ENCODE results near the gene CRADD.
"Not testable (repeated sequence)": the region's sequence is repeated elsewhere in the genome, so short reads cannot be mapped to it uniquely, and the experiment has no call there.

The CRADD gene

GRCh38 chr12:93880853-93881522 is 203.8 kb downstream of the CRADD start:
- DNase-seq = peak in 1 of 5 donors; percentile 83

GRCh38 chr12:93882763-93883162 is 205.6 kb downstream of the CRADD start:
- no peak for DNase-seq

GRCh38 chr12:93883436-93884154 is 206.4 kb downstream of the CRADD start:
- DNase-seq = no peak

GRCh38 chr12:93884794-93885460 is 207.8 kb downstream of the CRADD start:
- DNase-seq = no peak

GRCh38 chr12:93885973-93886532 is 208.9 kb downstream of the CRADD start:
- DNase-seq = not testable (repeated sequence)

GRCh38 chr12:93886533-93887511 is 209.6 kb downstream of the CRADD start:
- DNase-seq = no peak

GRCh38 chr12:93888964-93889363 is 211.8 kb downstream of the CRADD start:
- DNase-seq = no peak

GRCh38 chr12:93889516-93890212 is 212.5 kb downstream of the CRADD start:
- DNase-seq = no peak

GRCh38 chr12:93892423-93893268 is 215.5 kb downstream of the CRADD start:
- DNase-seq = no peak

GRCh38 chr12:93894391-93895088 is 217.4 kb downstream of the CRADD start:
- DNase-seq = no peak

- no peak for DNase-seq
These were observed 217.9 kb downstream of the CRADD start for GRCh38 chr12:93895089-93895445.

GRCh38 chr12:93896427-93896826 is 219.3 kb downstream of the CRADD start:
- DNase-seq = no peak

GRCh38 chr12:93896952-93897351 is 219.8 kb downstream of the CRADD start:
- DNase-seq = no peak

GRCh38 chr12:93901739-93902138 is 224.6 kb downstream of the CRADD start:
- no peak for DNase-seq

GRCh38 chr12:93902192-93902591 is 225.0 kb downstream of the CRADD start:
- DNase-seq = no peak

- no peak for DNase-seq
These were observed 225.8 kb downstream of the CRADD start for GRCh38 chr12:93902736-93903562.

- no peak for DNase-seq
These were observed 226.9 kb downstream of the CRADD start for GRCh38 chr12:93904124-93904523.

- DNase-seq = no peak
These were observed 231.1 kb downstream of the CRADD start for GRCh38 chr12:93908264-93908663.
